GM12801 (cell line): ENCODE results near the gene OR52D1.

Source experiments
- CTCF ChIP-seq: IDR thresholded peaks from one replicate; pipeline ENCODE4 v1.5.1; 2011; ENCODE audit warnings: control low read depth; ENCODE audit not compliant: insufficient read length; ENCODE audit errors: extremely low read depth

Gene OR52D1

GRCh38 chr11:5531053-5531831, 42.8 kb downstream of the OR52D1 start:
- TF ChIP-seq CTCF: no peak

- no peak for TF ChIP-seq CTCF
Observed at GRCh38 chr11:5534046-5534445, 45.6 kb downstream of the OR52D1 start.

- TF ChIP-seq CTCF: no peak
Observed at GRCh38 chr11:5536482-5536881, 48.0 kb downstream of the OR52D1 start.
